Measurements from ENCODE around the gene ADAM11. TPM values are rescaled to one million over a fixed set of nuclear protein-coding genes. Genes with fewer than 3 reads are reported as not detected.

ADAM11 gene
- total and polyA plus RNA-seq, 2 of the 13 experiments (the other 11 are each of a cell fraction or from before 2014, with no cell fraction given), result 0.38 to 0.91 TPM

- ChIA-PET POLR2A (no interaction called here), CTCF (ENCODE audit: low intra/inter-chr PET ratio, low total read pairs) (no interaction called here)
- Histone ChIP-seq H3K79me2 (ENCODE audit: insufficient read depth, low read length) (no peaks in the 10 kb centered on the region), H3K27ac (ENCODE audit: extremely low read length, insufficient read depth, low read length) (no peak overlapping the region), H3K27me3 (ENCODE audit: control insufficient read depth in 1 of 2, insufficient read depth in 2 of 2, low read length in 2 of 2) (0 out of 5 replicates have a peak, but pooled peaks cover 0 to 4% of the 10 kb centered on the region in 2 experiments), H4K20me1 (ENCODE audit: insufficient read depth, low read length) (no peaks in the 10 kb centered on the region), H3K4me2 (ENCODE audit: low read depth, low read length) (no peak overlapping the region), H3K4me3 (replicated peaks in 1 of 3; ENCODE audit: insufficient read depth in 1 of 3, low read depth in 2 of 3, low read length in 3 of 3) (no peak overlapping the region), H3K4me1 (ENCODE audit: insufficient read depth, low read length) (no peaks in the 10 kb centered on the region), H3K9ac (ENCODE audit: insufficient read depth, low read depth, low read length) (no peak overlapping the region), H3K9me3 (ENCODE audit: low read length) (no peaks in the 10 kb centered on the region), H2AFZ (ENCODE audit: low read length) (no peak overlapping the region), H3K36me3 (replicated peaks in 1 of 2; ENCODE audit: control insufficient read depth in 1 of 2, insufficient read depth in 2 of 2, low read length in 2 of 2) (peaks cover 0 to 1% of the 10 kb centered on the region in 2 experiments; a peak in 3 of 5 replicates)
- intact Hi-C loops (cut with micrococcal nuclease; ENCODE audit: unreplicated experiment) (no loop called here), in situ Hi-C loops (cut with HindIII; ENCODE audit: extremely low pct_ligation_motif_present, low pct_unique_long_range_greater_than_20kb) (no loop called here)
- FAIRE-seq (no peak), DNase-seq (ENCODE audit: low spot score) (no peak), ATAC-seq (no peak)
- 84% methylated on average over 4 of the region's 4 CpGs for WGBS (ENCODE audit: low lambda C conversion rate)
- no TSS peak for BruUV-seq (replicated peaks)
- TF ChIP-seq THAP9 (CRISPR knock-in tag; IDR thresholded peaks at IDR 0.05; ENCODE audit: borderline replicate concordance) (no peak), ZNF234 (CRISPR knock-in tag; conservative IDR thresholded peaks at IDR 0.05) (no peak), ZNF547 (CRISPR knock-in tag; IDR thresholded peaks at IDR 0.05) (no peak), GFI1 (CRISPR knock-in tag; IDR thresholded peaks at IDR 0.05; ENCODE audit: borderline replicate concordance) (no peak), SUZ12 (IDR thresholded peaks at IDR 0.05; ENCODE audit: low read depth, low read length) (no peak), MIER2 (CRISPR knock-in tag; IDR thresholded peaks at IDR 0.05) (no peak), PRMT3 (CRISPR knock-in tag; IDR thresholded peaks at IDR 0.05; ENCODE audit: borderline replicate concordance, low read depth) (no peak), ZNF414 (CRISPR knock-in tag; IDR thresholded peaks at IDR 0.05) (no peak), KLF16 (CRISPR knock-in tag; IDR thresholded peaks at IDR 0.05) (no peak), AHR (CRISPR knock-in tag; IDR thresholded peaks at IDR 0.05) (no peak), ZNF616 (CRISPR knock-in tag; IDR thresholded peaks at IDR 0.05; ENCODE audit: low read depth) (no peak), ZNF441 (CRISPR knock-in tag; IDR thresholded peaks at IDR 0.05; ENCODE audit: borderline replicate concordance) (no peak), FOXP4 (CRISPR knock-in tag; IDR thresholded peaks at IDR 0.05) (no peak), UBTF (CRISPR knock-in tag; IDR thresholded peaks at IDR 0.05) (no peak), ZNF580 (CRISPR knock-in tag; IDR thresholded peaks at IDR 0.05; ENCODE audit: borderline replicate concordance, low read depth) (no peak), ZNF878 (CRISPR knock-in tag; IDR thresholded peaks at IDR 0.05) (no peak)
Measured at GRCh38 chr17:44808156-44808555, 49.4 kb downstream of the ADAM11 start.
